HEK293 (cell line): ENCODE data around the gene OCLN.
"Not testable (repeated sequence)": the region's sequence is repeated elsewhere in the genome, so short reads cannot be mapped to it uniquely, and the experiment has no call there.

ENCODE experiments used
- CTCF ChIA-PET: fragments of 350-600 bp; formaldehyde crosslinking; extraction: SDS; loops from one replicate; lab custom pipeline; 2021; ENCODE audit warnings: antibody characterized with exemption; lab: Yijun Ruan, JAX
- POLR2A ChIA-PET: fragments of 300-600 bp; formaldehyde crosslinking; extraction: SDS; loops from one replicate; lab custom pipeline; 2020; ENCODE audit warnings: antibody characterized with exemption, inconsistent platforms; lab: Yijun Ruan, JAX
- H3K27ac ChIP-seq: fragments of 200-500 bp; sonication (Bioruptor generic); 2 replicates; pipeline ENCODE4 v1.5.1; 2014; ENCODE audit warnings: low read depth, low read length, control low read depth, inconsistent platforms; ENCODE audit errors: extremely low read depth
- H3K36me3 ChIP-seq, 2 experiments: fragments of 200-500 bp in 1 of 2; sonication (Bioruptor generic) in 1 of 2; 1 replicate in 1 of 2; 2 replicates in 1 of 2; pipeline ENCODE4 v1.5.1; 2014 to 2017; ENCODE audit warnings: inconsistent platforms in 2 of 2, low read length in 2 of 2; ENCODE audit not compliant: control insufficient read depth in 2 of 2, insufficient read depth in 1 of 2
- H3K4me1 ChIP-seq: fragments of 200-500 bp; sonication (Bioruptor generic); 2 replicates; pipeline ENCODE4 v1.5.1; 2014; ENCODE audit warnings: mild to moderate bottlenecking, low read length, inconsistent platforms; ENCODE audit not compliant: control insufficient read depth, insufficient read depth
- H3K4me3 ChIP-seq: 2 replicates; pipeline ENCODE4 v1.5.1; 2011; ENCODE audit warnings: low read depth, mild to moderate bottlenecking, control low read depth, low read length, moderate library complexity
- H3K9me3 ChIP-seq: fragments of 200-500 bp; sonication (Bioruptor generic); 2 replicates; pipeline ENCODE4 v1.5.1; 2014; ENCODE audit warnings: low read depth, low read length, inconsistent platforms; ENCODE audit not compliant: control insufficient read depth, insufficient read depth

Gene OCLN

GRCh38 chr5:69601947-69602346, 109.4 kb downstream of the OCLN start:
- H3K9me3 ChIP-seq, H3K27ac ChIP-seq, H3K4me3 ChIP-seq, CTCF ChIA-PET, H3K4me1 ChIP-seq, H3K36me3 ChIP-seq, POLR2A ChIA-PET: not testable (repeated sequence)

- H3K36me3 ChIP-seq, CTCF ChIA-PET, H3K4me3 ChIP-seq, H3K4me1 ChIP-seq, H3K27ac ChIP-seq, POLR2A ChIA-PET, H3K9me3 ChIP-seq: not testable (repeated sequence)
Observed at GRCh38 chr5:69606839-69607238, 114.2 kb downstream of the OCLN start.
